ENCODE measurements around the gene TPM2.

GRCh38 chr9:35674025-35674361 is 15.7 kb downstream of the TPM2 start:
- TF ChIP-seq CTCF (IDR thresholded peaks at IDR 0.05): no peak
- TF ChIP-seq POLR2A (IDR thresholded peaks at IDR 0.05): no peak
